ENCODE measurements around the gene RNF5.

DNA sequence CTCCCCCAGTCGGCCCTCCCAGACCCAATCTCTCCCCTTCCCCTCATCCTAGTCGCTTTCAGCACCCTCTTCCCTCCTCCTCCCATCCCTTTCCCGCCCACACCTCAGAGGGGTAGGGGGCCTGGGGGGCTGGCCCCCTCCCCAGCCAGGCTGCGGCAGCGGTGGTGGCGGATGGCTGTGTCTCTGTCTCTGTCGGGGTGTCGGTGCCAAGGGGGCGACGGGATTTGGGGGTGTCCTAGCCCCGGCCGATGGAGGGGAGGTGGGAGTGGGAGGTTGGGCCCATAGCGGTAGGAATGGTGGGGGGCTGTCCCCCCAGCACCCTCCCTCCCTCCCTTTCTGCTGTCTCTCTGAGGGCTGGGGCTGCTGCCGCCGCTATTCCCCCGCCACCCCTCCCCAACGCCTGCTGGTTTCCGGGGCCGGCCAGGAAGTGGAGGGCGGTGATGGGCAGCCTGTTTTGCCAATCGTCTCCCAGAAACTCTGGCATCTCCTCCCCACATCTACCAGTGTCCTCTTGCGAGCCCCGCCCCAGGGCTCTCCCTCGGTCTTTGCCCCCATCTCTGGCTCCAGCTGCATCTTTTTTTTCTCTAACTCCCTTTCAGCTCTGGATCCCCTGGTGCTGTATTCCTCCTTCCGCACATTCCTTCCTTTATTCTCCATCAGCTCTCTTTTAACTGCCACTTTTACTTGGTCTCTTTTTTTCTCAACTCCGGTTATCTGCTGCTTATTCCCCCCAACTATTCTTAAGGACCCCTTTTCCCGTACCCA is 2.3 kb upstream of the RNF5 start, which contains the start of gene AGPAT1:
- TF ChIP-seq FOXA1 (IDR thresholded peaks at IDR 0.05) (no peak), SUZ12 (IDR thresholded peaks at IDR 0.05) (no peak), SP1 (IDR thresholded peaks at IDR 0.05) (no peak), BHLHE40 (IDR thresholded peaks at IDR 0.05; ENCODE audit: borderline replicate concordance) (no peak), FOXK2 (IDR thresholded peaks at IDR 0.05) (no peak), FOXM1 (IDR thresholded peaks at IDR 0.05; ENCODE audit: borderline replicate concordance) (no peak), ZNF384 (IDR thresholded peaks at IDR 0.05) (no peak)

Measured in HEK293T (cell line).